ENCODE measurements around the gene EFNA5.

- TF ChIP-seq, protein P1, sequence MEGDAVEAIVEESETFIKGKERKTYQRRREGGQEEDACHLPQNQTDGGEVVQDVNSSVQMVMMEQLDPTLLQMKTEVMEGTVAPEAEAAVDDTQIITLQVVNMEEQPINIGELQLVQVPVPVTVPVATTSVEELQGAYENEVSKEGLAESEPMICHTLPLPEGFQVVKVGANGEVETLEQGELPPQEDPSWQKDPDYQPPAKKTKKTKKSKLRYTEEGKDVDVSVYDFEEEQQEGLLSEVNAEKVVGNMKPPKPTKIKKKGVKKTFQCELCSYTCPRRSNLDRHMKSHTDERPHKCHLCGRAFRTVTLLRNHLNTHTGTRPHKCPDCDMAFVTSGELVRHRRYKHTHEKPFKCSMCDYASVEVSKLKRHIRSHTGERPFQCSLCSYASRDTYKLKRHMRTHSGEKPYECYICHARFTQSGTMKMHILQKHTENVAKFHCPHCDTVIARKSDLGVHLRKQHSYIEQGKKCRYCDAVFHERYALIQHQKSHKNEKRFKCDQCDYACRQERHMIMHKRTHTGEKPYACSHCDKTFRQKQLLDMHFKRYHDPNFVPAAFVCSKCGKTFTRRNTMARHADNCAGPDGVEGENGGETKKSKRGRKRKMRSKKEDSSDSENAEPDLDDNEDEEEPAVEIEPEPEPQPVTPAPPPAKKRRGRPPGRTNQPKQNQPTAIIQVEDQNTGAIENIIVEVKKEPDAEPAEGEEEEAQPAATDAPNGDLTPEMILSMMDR (conservative IDR thresholded peaks at IDR 0.05) = no peak
- TF ChIP-seq EZH2 (IDR thresholded peaks at IDR 0.05; ENCODE audit: low read depth) = no peak
Measured at GRCh38 chr5:107499776-107500175, 171.0 kb downstream of the EFNA5 start.

Measured in PC-9 (cell line).